Suprapubic skin (tissue), 4 donors: ENCODE data around the gene NKPD1.

Experiments used
- POLR2A ChIP-seq, 2 donors: fragments of 450-650 bp; IDR thresholded peaks; one replicate each; pipeline ENCODE4 v1.6.1; 2017; ENCODE audit warnings: antibody characterized with exemption in 2 of 2, mild to moderate bottlenecking in 2 of 2, moderate library complexity in 2 of 2
- POLR2AphosphoS5 ChIP-seq, 3 donors: sonication (generic); formaldehyde crosslinking; IDR thresholded peaks; one replicate each; pipeline ENCODE4 v1.6.1; 2017; ENCODE audit warnings: antibody characterized with exemption in 3 of 3
- TF ChIP-seq, protein P1 (sequence below), 2 donors: fragments of 200-600 bp in 1 of 2; fragments of 450-650 bp in 1 of 2; sonication (generic) in 1 of 2; IDR thresholded peaks; one replicate each; pipeline ENCODE4 v1.5.1; 2016 to 2019; ENCODE audit warnings: antibody characterized with exemption in 2 of 2, mild to moderate bottlenecking in 1 of 2, moderate library complexity in 1 of 2

DNA sequence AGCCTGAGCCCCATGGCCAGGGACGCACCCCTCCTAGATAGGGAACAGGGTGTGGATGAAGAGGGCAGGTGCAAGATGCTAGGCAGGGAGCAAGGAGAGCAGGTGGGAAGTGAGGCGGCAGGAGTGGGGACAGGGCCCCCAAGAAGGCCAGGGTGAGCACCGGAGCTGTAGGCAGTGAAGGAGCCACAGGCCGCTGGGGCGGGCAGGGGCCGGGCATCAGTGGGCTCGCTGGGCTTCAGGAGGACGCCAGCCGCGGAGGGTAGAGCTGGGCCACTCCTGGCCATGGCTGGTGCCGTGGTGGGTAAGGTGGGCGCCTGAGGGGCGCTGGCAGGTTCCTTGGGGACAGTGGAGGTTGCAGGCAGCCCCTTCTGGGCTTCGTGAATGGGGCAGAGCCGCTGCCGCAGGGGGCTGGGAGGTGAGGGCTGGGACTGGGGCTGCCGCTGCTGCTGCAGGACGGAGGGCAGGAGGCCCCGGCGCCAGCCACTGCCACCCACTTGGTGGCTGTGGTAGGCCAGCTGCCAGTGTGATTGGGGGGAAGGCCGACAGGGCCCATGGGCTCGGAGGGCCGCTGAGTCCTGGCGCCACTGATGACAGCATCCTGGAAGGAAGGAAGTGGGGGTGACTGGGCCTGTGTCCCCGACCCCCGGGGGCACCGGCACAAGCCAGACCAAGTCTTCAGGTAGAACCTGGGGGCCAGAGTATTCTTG is 2.1 kb downstream of the NKPD1 start:
- no peak for TF ChIP-seq POLR2A (IDR thresholded peaks at IDR 0.05)
- TF ChIP-seq, protein P1, sequence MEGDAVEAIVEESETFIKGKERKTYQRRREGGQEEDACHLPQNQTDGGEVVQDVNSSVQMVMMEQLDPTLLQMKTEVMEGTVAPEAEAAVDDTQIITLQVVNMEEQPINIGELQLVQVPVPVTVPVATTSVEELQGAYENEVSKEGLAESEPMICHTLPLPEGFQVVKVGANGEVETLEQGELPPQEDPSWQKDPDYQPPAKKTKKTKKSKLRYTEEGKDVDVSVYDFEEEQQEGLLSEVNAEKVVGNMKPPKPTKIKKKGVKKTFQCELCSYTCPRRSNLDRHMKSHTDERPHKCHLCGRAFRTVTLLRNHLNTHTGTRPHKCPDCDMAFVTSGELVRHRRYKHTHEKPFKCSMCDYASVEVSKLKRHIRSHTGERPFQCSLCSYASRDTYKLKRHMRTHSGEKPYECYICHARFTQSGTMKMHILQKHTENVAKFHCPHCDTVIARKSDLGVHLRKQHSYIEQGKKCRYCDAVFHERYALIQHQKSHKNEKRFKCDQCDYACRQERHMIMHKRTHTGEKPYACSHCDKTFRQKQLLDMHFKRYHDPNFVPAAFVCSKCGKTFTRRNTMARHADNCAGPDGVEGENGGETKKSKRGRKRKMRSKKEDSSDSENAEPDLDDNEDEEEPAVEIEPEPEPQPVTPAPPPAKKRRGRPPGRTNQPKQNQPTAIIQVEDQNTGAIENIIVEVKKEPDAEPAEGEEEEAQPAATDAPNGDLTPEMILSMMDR (IDR thresholded peaks at IDR 0.05): no peak
- no peak for TF ChIP-seq POLR2AphosphoS5 (IDR thresholded peaks at IDR 0.05)
